ENCODE results near the gene CCDC187.

GRCh38 chr9:136314944-136315343 is 11.1 kb upstream of the CCDC187 start:
- no peak for TF ChIP-seq EP300 (IDR thresholded peaks at IDR 0.05)
- TF ChIP-seq, protein P1, sequence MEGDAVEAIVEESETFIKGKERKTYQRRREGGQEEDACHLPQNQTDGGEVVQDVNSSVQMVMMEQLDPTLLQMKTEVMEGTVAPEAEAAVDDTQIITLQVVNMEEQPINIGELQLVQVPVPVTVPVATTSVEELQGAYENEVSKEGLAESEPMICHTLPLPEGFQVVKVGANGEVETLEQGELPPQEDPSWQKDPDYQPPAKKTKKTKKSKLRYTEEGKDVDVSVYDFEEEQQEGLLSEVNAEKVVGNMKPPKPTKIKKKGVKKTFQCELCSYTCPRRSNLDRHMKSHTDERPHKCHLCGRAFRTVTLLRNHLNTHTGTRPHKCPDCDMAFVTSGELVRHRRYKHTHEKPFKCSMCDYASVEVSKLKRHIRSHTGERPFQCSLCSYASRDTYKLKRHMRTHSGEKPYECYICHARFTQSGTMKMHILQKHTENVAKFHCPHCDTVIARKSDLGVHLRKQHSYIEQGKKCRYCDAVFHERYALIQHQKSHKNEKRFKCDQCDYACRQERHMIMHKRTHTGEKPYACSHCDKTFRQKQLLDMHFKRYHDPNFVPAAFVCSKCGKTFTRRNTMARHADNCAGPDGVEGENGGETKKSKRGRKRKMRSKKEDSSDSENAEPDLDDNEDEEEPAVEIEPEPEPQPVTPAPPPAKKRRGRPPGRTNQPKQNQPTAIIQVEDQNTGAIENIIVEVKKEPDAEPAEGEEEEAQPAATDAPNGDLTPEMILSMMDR (IDR thresholded peaks at IDR 0.05) = no peak

All from tibial nerve (tissue), 4 donors.